Activated CD8-positive, alpha-beta memory T cell treated with anti-CD3 and anti-CD28 coated beads, Interleukin-2, amount 50 U/mL, for 24 hours (primary cell): ENCODE data around the gene FKBP2.
"Not testable (repeated sequence)": the region's sequence is repeated elsewhere in the genome, so short reads cannot be mapped to it uniquely, and the experiment has no call there.

Source experiments
- DNase-seq: peaks from one replicate; pipeline ENCODE4 v3.0.0-alpha.2; 2020; ENCODE audit errors: extremely low read depth

FKBP2 gene

GRCh38 chr11:64234647-64235379 is 6.1 kb upstream of the FKBP2 start:
- DNase-seq, result no peak

- no peak for DNase-seq
Observed at GRCh38 chr11:64235437-64236161, 5.3 kb upstream of the FKBP2 start.

- DNase-seq, result no peak
Observed at GRCh38 chr11:64237484-64237951, 3.4 kb upstream of the FKBP2 start.

GRCh38 chr11:64238076-64238475 is 2.8 kb upstream of the FKBP2 start:
- no peak for DNase-seq

- DNase-seq, result no peak
Observed at GRCh38 chr11:64238999-64239398, 1.9 kb upstream of the FKBP2 start.

GRCh38 chr11:64239662-64240434 is 1.0 kb upstream of the FKBP2 start:
- DNase-seq, result no peak

GRCh38 chr11:64241241-64241490 is 271 bp downstream of the FKBP2 start:
- DNase-seq, result peak; percentile 98

- no peak for DNase-seq
Observed at GRCh38 chr11:64241491-64242374, 838 bp downstream of the FKBP2 start.

- DNase-seq, result no peak
Observed at GRCh38 chr11:64243236-64243854, 2.5 kb downstream of the FKBP2 start.

- DNase-seq, result no peak
Observed at GRCh38 chr11:64244107-64244506, 3.2 kb downstream of the FKBP2 start.

GRCh38 chr11:64244966-64245365 is 4.1 kb downstream of the FKBP2 start:
- no peak for DNase-seq

GRCh38 chr11:64245401-64245796 is 4.5 kb downstream of the FKBP2 start:
- no peak for DNase-seq

- no peak for DNase-seq
Observed at GRCh38 chr11:64245797-64246620, 5.1 kb downstream of the FKBP2 start.

- not testable (repeated sequence) for DNase-seq
Observed at GRCh38 chr11:64246621-64246870, 5.7 kb downstream of the FKBP2 start.

- DNase-seq, result no peak
Observed at GRCh38 chr11:64246871-64247728, 6.2 kb downstream of the FKBP2 start, which contains the start of gene PPP1R14B. TSS of gene PPP1R14B (minus strand) at chr11:64246943. CDS start at chr11:64246673, 270 bp downstream.

GRCh38 chr11:64247729-64248531 is 7.0 kb downstream of the FKBP2 start:
- no peak for DNase-seq

- no peak for DNase-seq
Observed at GRCh38 chr11:64248578-64248977, 7.7 kb downstream of the FKBP2 start.

- DNase-seq, result no peak
Observed at GRCh38 chr11:64249038-64249437, 8.1 kb downstream of the FKBP2 start.
